NCI-H1694 treated with DMSO at 0.1 percent for 48 hours (cell line): ENCODE results near the gene SPAM1.
"Not testable (repeated sequence)": the region's sequence is repeated elsewhere in the genome, so short reads cannot be mapped to it uniquely, and the experiment has no call there.

Experiments
- DNase-seq: peaks from one replicate; lab custom pipeline; 2025; lab: John Stamatoyannopoulos, UW

Gene SPAM1

GRCh38 chr7:123924941-123925340 lies at the start of gene SPAM1:
Gene SPAM1, plus strand, starts transcription at chr7:123925241. Its CDS starts 28,330 bp downstream, at chr7:123953571.
- no peak for DNase-seq

- DNase-seq = no peak
These were observed 48.3 kb upstream of the SPAM1 start for GRCh38 chr7:123876557-123877256.

- no peak for DNase-seq
These were observed 45.4 kb upstream of the SPAM1 start for GRCh38 chr7:123879628-123880027.

GRCh38 chr7:123881300-123881699 lies 43.7 kb upstream of the SPAM1 start:
- DNase-seq = no peak

- DNase-seq = no peak
These were observed 41.9 kb upstream of the SPAM1 start for GRCh38 chr7:123883154-123883553.

- no peak for DNase-seq
These were observed 36.8 kb upstream of the SPAM1 start for GRCh38 chr7:123888192-123888591.

- DNase-seq = not testable (repeated sequence)
These were observed 30.3 kb upstream of the SPAM1 start for GRCh38 chr7:123894753-123895152.

- no peak for DNase-seq
These were observed 23.9 kb upstream of the SPAM1 start for GRCh38 chr7:123901101-123901500.

- no peak for DNase-seq
These were observed 19.3 kb upstream of the SPAM1 start for GRCh38 chr7:123905714-123906113.

GRCh38 chr7:123916240-123916724 lies 8.8 kb upstream of the SPAM1 start:
- DNase-seq = peak; percentile 36

- no peak for DNase-seq
These were observed 7.2 kb upstream of the SPAM1 start for GRCh38 chr7:123917878-123918277.

- DNase-seq = no peak
These were observed 6.7 kb upstream of the SPAM1 start for GRCh38 chr7:123918309-123918708.

GRCh38 chr7:123923599-123923998 lies 1.4 kb upstream of the SPAM1 start:
- no peak for DNase-seq

- no peak for DNase-seq
These were observed 4.1 kb downstream of the SPAM1 start for GRCh38 chr7:123929107-123929506.

- DNase-seq = no peak
These were observed 4.6 kb downstream of the SPAM1 start for GRCh38 chr7:123929655-123930054.

GRCh38 chr7:123935436-123936381 lies 10.7 kb downstream of the SPAM1 start:
- DNase-seq = no peak

- DNase-seq = no peak
These were observed 11.3 kb downstream of the SPAM1 start for GRCh38 chr7:123936388-123936787.

GRCh38 chr7:123939784-123940183 lies 14.7 kb downstream of the SPAM1 start:
- DNase-seq = no peak

- no peak for DNase-seq
These were observed 16.5 kb downstream of the SPAM1 start for GRCh38 chr7:123941391-123942180.

- DNase-seq = no peak
These were observed 19.4 kb downstream of the SPAM1 start for GRCh38 chr7:123944395-123944794.

- no peak for DNase-seq
These were observed 20.9 kb downstream of the SPAM1 start for GRCh38 chr7:123945938-123946337.

GRCh38 chr7:123948136-123948535 lies 23.1 kb downstream of the SPAM1 start:
- DNase-seq = no peak
